ENCODE data around the gene PRDM16. TPM values are rescaled to one million over a fixed set of nuclear protein-coding genes. Genes with fewer than 3 reads are reported as not detected.

The PRDM16 gene
- polyA plus RNA-seq, 1 experiment: 0.06 TPM

- no peak for TF ChIP-seq CTCF (IDR thresholded peaks at IDR 0.05; ENCODE audit: low read depth, low read length)
- no peak overlapping the region for H3K4me3 ChIP-seq (ENCODE audit: low read depth, low read length)
- ChIA-PET CTCF (no interaction called here), POLR2A (no interaction called here)
- H3K27me3 ChIP-seq (ENCODE audit: control insufficient read depth, insufficient read depth, low read length): no peaks in the 10 kb centered on the region
- peaks cover 8% of the 10 kb centered on the region; the same call in 1 of the 2 replicates for H3K9me3 ChIP-seq (ENCODE audit: control insufficient read depth, insufficient read depth, low read length)
- no peak overlapping the region for H3K27ac ChIP-seq (ENCODE audit: low read depth, low read length)
- no peak for DNase-seq (ENCODE audit: low read depth, low spot score)
These were observed 135.7 kb downstream of the PRDM16 start for GRCh38 chr1:3204725-3205124.

- Histone ChIP-seq H3K27me3 (ENCODE audit: control insufficient read depth, insufficient read depth, low read length) (no peaks in the 10 kb centered on the region), H3K9me3 (ENCODE audit: control insufficient read depth, insufficient read depth, low read length) (peaks cover 5% of the 10 kb centered on the region; the same call in 1 of the 2 replicates), H3K27ac (ENCODE audit: low read depth, low read length) (no peak overlapping the region), H3K4me3 (ENCODE audit: low read depth, low read length) (no peak overlapping the region)
- CTCF ChIA-PET: no interaction called here
- TF ChIP-seq CTCF (IDR thresholded peaks at IDR 0.05; ENCODE audit: low read depth, low read length): no peak
- DNase-seq (ENCODE audit: low read depth, low spot score): no peak
- POLR2A ChIA-PET: no interaction called here
These were observed 136.8 kb downstream of the PRDM16 start for GRCh38 chr1:3205815-3206214.

- TF ChIP-seq CTCF (IDR thresholded peaks at IDR 0.05; ENCODE audit: low read depth, low read length): no peak
- DNase-seq (ENCODE audit: low read depth, low spot score): no peak
- H3K27ac ChIP-seq (ENCODE audit: low read depth, low read length): no peak overlapping the region
- peaks cover 8% of the 10 kb centered on the region; the same call in 1 of the 2 replicates for H3K9me3 ChIP-seq (ENCODE audit: control insufficient read depth, insufficient read depth, low read length)
- no peaks in the 10 kb centered on the region for H3K27me3 ChIP-seq (ENCODE audit: control insufficient read depth, insufficient read depth, low read length)
- ChIA-PET CTCF (no interaction called here), POLR2A (no interaction called here)
- no peak overlapping the region for H3K4me3 ChIP-seq (ENCODE audit: low read depth, low read length)
These were observed 137.7 kb downstream of the PRDM16 start for GRCh38 chr1:3206696-3207095.

- ChIA-PET CTCF (no interaction called here), POLR2A (no interaction called here)
- Histone ChIP-seq H3K4me3 (ENCODE audit: low read depth, low read length) (no peak overlapping the region), H3K9me3 (ENCODE audit: control insufficient read depth, insufficient read depth, low read length) (peaks cover 14% of the 10 kb centered on the region; the same call in 1 of the 2 replicates), H3K27me3 (ENCODE audit: control insufficient read depth, insufficient read depth, low read length) (no peaks in the 10 kb centered on the region), H3K27ac (ENCODE audit: low read depth, low read length) (no peak overlapping the region)
- no peak for DNase-seq (ENCODE audit: low read depth, low spot score)
- TF ChIP-seq CTCF (IDR thresholded peaks at IDR 0.05; ENCODE audit: low read depth, low read length): no peak
These were observed 138.3 kb downstream of the PRDM16 start for GRCh38 chr1:3207217-3207848.

GRCh38 chr1:3208819-3209200 is 139.8 kb downstream of the PRDM16 start:
- H3K27ac ChIP-seq (ENCODE audit: low read depth, low read length): no peak overlapping the region
- DNase-seq (ENCODE audit: low read depth, low spot score): no peak
- TF ChIP-seq CTCF (IDR thresholded peaks at IDR 0.05; ENCODE audit: low read depth, low read length): no peak
- CTCF ChIA-PET: no interaction called here
- H3K4me3 ChIP-seq (ENCODE audit: low read depth, low read length): no peak overlapping the region
- no peaks in the 10 kb centered on the region for H3K27me3 ChIP-seq (ENCODE audit: control insufficient read depth, insufficient read depth, low read length)
- H3K9me3 ChIP-seq (ENCODE audit: control insufficient read depth, insufficient read depth, low read length): peaks cover 17% of the 10 kb centered on the region; the same call in 1 of the 2 replicates
- POLR2A ChIA-PET: no interaction called here

All from AG04450 (cell line).